GM21717 (cell line): Measurements from ENCODE around the gene CDC14B.
A peak's percentile ranks its signal among the peaks of the same experiment; 100 is the strongest.

Experiments used
- ATAC-seq: cut with Tn5 transposase; IDR thresholded peaks from one replicate; pipeline ENCODE4 v1.9.1; 2021; ENCODE audit warnings: mild to moderate bottlenecking, moderate library complexity; ENCODE audit not compliant: unreplicated experiment

The CDC14B gene

DNA sequence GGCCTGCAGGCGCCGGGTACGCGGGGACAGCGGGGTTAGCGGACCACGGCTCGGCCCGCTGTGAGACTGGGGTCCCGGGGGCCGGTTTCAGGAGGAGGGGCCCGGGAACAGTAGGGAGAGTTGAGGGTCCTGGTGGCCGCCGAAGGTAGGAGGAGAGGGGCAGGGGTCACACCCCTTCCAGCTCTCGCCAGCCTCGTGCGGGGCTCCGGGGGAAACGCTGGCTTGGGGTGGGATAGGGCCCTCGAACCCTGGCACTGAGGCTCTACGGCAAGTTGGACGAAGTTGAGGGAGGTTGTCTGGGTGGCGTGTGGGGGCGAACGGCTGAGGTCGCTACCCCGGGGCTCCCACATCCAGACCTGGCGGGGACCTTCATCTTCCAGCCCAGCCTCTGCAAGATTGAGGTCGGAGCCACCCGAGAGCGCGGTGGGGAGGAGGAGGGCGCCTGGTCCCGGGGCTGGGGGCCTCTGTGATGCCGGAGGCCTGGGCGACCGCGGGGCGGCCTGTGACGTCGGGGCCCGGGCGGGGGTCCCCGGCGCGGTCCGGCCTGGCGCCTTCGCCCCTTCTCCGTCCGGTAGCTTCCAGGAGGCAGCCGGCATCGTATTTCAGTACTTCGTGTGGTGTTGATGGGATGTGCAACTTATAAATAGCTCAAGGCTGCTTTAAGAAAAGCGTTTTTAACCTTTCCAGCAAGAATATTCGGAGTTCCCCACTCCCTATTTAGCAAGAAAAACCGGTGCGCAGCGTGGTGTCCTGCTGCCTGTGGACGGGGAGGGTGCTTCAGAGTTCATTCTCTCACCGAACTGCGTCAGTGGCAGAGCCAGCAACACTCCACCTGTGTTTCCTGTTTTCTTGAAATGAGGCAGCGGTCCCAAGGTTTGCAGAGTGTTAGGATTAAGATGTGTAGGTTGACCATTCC lies 168.8 kb downstream of the CDC14B start:
- ATAC-seq: peak; percentile 4
